NCI-H2196 (cell line): ENCODE results near the gene TBCCD1.
"Not testable (repeated sequence)": the region's sequence is repeated elsewhere in the genome, so short reads cannot be mapped to it uniquely, and the experiment has no call there.

Source experiments
- DNase-seq: peaks from one replicate; lab custom pipeline; 2025; ENCODE audit not compliant: unreplicated experiment; lab: John Stamatoyannopoulos, UW

Gene TBCCD1

GRCh38 chr3:186564586-186564985, 2.6 kb downstream of the TBCCD1 start:
- DNase-seq = no peak

- DNase-seq = no peak
Observed at GRCh38 chr3:186552408-186553031, 14.6 kb downstream of the TBCCD1 start.

GRCh38 chr3:186551387-186551786, 15.8 kb downstream of the TBCCD1 start:
- no peak for DNase-seq

- DNase-seq = no peak
Observed at GRCh38 chr3:186549497-186549896, 17.6 kb downstream of the TBCCD1 start.

GRCh38 chr3:186544281-186544680, 22.9 kb downstream of the TBCCD1 start, which contains the start of gene CRYGS:
TSS of gene CRYGS (minus strand) at chr3:186544380. CDS start at chr3:186544326, 54 bp downstream.
- no peak for DNase-seq

- DNase-seq = no peak
Observed at GRCh38 chr3:186540835-186541226, 26.3 kb downstream of the TBCCD1 start.

- peak; percentile 97 for DNase-seq
Observed at GRCh38 chr3:186540221-186540834, 26.8 kb downstream of the TBCCD1 start.

- no peak for DNase-seq
Observed at GRCh38 chr3:186538779-186539178, 28.4 kb downstream of the TBCCD1 start.

- DNase-seq = no peak
Observed at GRCh38 chr3:186536883-186537844, 30.0 kb downstream of the TBCCD1 start.

GRCh38 chr3:186534113-186534669, 32.9 kb downstream of the TBCCD1 start:
- DNase-seq = no peak

DNA sequence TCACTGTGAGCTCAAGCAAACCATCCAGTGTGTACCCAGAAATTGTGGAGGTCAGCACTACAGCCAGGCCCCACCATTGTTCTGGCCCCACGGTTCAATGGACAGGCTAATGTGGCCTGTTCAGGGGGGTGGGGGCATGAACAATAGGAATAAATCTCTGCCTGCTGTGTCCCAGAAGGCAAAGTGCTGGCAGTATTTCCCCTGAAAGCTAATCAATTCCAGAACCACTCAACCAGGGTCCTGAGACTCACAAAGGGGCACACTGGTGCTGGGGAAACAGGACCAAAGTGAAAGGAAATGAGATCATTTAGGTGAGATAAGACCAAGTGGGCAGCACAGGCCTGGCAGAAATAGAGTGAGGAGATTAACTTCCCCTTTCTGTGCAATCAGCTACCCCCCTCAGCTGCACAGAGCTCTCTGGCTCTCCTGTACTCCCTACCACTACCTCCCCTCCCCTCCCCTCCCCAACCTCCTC, 34.5 kb downstream of the TBCCD1 start:
- DNase-seq = no peak

DNA sequence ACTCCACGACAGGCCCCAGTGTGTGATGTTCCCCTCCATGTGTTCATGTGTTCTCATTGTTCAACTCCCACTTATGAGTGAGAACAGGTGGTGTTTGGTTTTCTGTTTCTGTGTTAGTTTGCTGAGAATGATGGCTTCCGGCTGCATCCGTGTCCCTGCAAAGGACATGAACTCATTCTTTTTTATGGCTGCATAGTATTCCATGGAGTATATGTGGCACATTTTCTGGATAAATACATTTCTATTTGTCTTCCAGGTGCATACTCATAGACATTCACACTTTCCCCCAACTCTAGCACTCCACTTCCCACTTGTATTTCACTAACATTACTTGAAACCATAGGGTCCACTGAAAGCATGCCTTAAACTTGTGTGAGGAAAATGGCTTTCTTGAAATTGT, 35.4 kb downstream of the TBCCD1 start:
- not testable (repeated sequence) for DNase-seq

- DNase-seq = no peak
Observed at GRCh38 chr3:186530415-186530814, 36.7 kb downstream of the TBCCD1 start.

DNA sequence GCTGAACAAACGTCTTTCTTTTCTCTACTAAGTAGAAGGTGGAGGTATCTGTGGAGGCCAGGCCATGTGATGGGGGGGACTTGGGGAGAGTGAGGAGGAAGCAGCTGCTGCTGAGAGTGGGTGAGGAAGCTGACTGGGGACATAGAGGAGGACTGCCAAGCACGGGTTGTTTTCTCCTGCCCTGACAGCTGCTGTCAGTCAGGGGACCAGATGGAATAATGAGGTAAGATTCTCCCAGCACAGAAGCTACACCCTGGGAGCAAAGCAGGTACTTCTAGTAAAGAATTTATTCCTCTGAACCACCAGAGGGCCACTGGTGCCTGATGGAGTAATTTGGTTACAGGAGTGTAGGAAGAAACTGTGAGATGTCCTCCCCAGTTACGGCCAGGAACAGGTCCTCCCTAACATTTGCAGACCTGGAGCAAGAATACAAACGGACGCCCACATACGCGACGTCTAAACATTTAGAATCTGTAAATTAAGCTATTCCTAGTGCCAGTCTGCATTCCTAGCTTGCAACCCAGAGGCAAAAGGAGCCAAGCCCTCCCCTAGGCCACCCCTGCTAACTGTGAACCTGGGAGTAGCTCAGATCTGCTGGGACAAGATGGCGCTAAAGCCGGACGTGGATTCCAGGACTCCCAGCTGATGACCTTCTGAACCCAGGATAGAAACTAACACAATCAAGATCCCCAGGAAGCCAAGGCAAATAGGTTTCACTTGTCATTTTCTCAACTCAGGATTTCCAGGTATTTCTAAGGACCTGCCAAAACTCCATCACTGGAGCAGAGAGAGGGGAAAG, 37.7 kb downstream of the TBCCD1 start:
- DNase-seq = no peak

- no peak for DNase-seq
Observed at GRCh38 chr3:186526256-186526606, 40.9 kb downstream of the TBCCD1 start.

DNA sequence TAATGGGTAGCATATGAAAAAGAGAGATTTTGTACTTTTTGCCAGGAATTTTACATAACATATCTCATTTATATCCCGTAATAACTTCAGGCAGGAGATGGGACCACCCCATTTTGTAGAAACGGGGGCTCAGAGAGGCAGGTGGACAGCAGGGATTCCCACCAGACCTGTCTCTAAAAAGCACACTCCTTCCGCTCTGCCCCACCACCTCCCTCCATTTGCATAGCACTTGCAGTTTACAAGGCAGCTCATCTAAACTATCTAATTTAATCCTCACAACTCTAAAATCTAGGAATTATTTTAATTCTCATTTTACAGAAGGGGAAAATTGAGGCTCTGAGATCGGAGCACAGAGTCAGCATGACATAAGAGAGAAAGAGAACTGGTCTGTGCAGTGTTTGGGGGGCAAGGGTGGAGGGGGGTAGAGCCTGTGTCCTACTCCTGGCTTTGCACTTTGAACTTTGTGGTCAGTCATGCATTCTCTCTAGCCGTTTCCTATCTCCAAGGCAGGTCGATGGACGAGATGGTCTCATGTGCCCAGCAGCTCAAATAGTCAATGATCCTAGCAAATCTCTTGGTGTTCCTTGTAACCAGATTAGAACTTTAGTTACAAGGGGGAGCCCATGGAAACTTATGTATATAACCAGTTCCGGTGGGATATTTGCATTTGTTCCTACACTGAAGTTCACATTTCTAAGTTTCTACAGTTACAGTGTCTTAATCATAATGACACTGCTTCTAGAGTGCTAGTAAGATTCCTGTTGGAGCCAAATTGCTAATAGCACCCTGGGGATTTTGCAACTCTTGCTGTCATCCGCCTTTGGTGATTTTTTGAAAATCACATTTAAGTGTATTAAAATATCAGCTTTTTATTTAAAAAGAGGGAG, 41.5 kb downstream of the TBCCD1 start:
- DNase-seq = no peak

DNA sequence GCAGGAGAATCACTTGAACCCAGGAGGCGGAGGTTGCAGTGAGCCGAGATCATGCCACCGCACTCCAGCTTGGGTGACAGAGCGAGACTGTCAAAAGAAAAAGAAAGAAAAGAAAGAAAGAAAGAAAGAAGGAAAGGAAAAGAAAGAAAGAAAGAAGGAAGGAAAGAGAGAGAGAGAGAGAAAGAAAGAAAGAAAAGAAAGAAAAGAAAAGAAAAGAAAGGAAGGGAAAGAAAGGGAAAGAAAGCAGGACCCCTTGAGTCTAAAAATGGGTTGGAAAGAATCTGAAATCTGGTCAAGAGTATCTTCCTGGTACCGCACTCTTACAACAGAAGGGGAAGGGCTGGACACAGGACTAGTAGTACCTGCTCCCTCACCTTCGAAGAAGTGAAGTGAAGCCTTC, 42.5 kb downstream of the TBCCD1 start:
- DNase-seq = no peak

DNA sequence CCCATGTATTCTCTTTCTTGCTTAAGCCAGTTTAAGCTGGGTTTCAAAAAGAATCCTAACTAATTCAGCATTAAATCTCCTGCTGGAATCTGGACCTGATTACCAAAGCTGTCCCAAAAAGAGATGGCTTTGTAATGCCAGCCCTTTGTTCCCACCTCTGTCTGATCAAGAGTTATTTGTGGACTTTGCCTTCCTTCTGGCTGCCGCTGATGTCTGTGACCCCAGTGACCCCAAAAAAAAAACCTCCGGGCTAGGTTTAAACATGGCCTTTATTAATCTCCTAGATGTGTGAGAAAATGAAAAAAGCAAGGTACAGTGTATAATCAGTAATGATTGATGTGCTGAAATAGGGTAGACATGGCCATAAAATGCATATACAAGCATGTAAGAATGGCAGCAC, 43.7 kb downstream of the TBCCD1 start:
- DNase-seq = no peak

DNA sequence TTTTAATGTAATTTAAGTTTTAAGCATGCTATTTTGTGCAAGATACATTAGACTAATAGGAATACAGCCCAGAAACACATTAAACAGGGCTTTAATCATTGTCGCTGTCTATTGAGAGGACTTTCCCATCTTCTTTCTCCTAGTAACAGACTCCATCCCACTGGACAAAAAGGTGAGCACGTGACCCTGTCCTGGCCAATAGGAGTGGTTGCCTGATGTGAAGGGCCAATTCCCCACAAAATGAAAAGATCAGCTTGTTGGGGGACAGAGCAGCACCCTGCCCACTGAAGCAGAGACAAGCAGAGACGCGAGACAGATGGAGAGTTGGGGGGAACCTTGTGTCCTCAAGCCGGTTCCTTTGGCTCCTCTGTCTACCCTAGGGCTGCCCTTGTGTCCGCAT, 44.1 kb downstream of the TBCCD1 start:
- DNase-seq = no peak
